Osteocyte (in vitro differentiated cells): Measurements from ENCODE around the gene EFNA3. TPM values are rescaled to one million over a fixed set of nuclear protein-coding genes. Genes with fewer than 3 reads are reported as not detected.

Experiments used
- DNase-seq: peaks from one replicate; pipeline ENCODE4 v3.0.0; 2021; ENCODE audit warnings: mixed read lengths; ENCODE audit not compliant: unreplicated experiment; ENCODE audit errors: extremely low spot score
- H3K27ac Mint-ChIP-seq: one replicate; pipeline ENCODE4 v1.8.0; 2021; ENCODE audit warnings: mild to moderate bottlenecking, mixed read lengths; ENCODE audit not compliant: unreplicated experiment
- H3K27me3 Mint-ChIP-seq: one replicate; pipeline ENCODE4 v1.8.0; 2021; ENCODE audit warnings: mixed read lengths; ENCODE audit not compliant: unreplicated experiment
- H3K36me3 Mint-ChIP-seq: one replicate; pipeline ENCODE4 v1.8.0; 2021; ENCODE audit warnings: mixed read lengths; ENCODE audit not compliant: unreplicated experiment
- H3K4me1 Mint-ChIP-seq: one replicate; pipeline ENCODE4 v1.8.0; 2021; ENCODE audit warnings: mixed read lengths; ENCODE audit not compliant: unreplicated experiment
- H3K4me3 Mint-ChIP-seq: one replicate; pipeline ENCODE4 v1.8.0; 2021; ENCODE audit warnings: mild to moderate bottlenecking, moderate library complexity, mixed read lengths; ENCODE audit not compliant: unreplicated experiment
- H3K9me3 Mint-ChIP-seq: one replicate; pipeline ENCODE4 v1.8.0; 2021; ENCODE audit warnings: mixed read lengths; ENCODE audit not compliant: unreplicated experiment
- total RNA-seq: library from RNA; stranded (reverse); gene quantifications from 2 replicates; pipeline ENCODE4 v1.2.1, GENCODE V29; 2021
- TF ChIP-seq, protein P1 (sequence below): fragments of 200-600 bp; sonication (generic); IDR thresholded peaks from 2 replicates; pipeline ENCODE4 v1.5.0; 2021; ENCODE audit warnings: antibody characterized with exemption, mild to moderate bottlenecking, moderate library complexity

EFNA3 gene
- total RNA-seq, 1 donor from 2014 or later = 2.9 TPM

GRCh38 chr1:155052439-155053395, 25.9 kb upstream of the EFNA3 start:
- no peaks in the 10 kb centered on the region for H3K9me3 Mint-ChIP-seq
- H3K36me3 Mint-ChIP-seq = peaks cover 7% of the 10 kb centered on the region
- DNase-seq = no peak
- H3K27ac Mint-ChIP-seq = peak overlapping the region; percentile 80
- H3K27me3 Mint-ChIP-seq = no peaks in the 10 kb centered on the region
- peaks cover 27% of the 10 kb centered on the region for H3K4me1 Mint-ChIP-seq
- peak overlapping the region; percentile 76 for H3K4me3 Mint-ChIP-seq
- TF ChIP-seq, protein P1, sequence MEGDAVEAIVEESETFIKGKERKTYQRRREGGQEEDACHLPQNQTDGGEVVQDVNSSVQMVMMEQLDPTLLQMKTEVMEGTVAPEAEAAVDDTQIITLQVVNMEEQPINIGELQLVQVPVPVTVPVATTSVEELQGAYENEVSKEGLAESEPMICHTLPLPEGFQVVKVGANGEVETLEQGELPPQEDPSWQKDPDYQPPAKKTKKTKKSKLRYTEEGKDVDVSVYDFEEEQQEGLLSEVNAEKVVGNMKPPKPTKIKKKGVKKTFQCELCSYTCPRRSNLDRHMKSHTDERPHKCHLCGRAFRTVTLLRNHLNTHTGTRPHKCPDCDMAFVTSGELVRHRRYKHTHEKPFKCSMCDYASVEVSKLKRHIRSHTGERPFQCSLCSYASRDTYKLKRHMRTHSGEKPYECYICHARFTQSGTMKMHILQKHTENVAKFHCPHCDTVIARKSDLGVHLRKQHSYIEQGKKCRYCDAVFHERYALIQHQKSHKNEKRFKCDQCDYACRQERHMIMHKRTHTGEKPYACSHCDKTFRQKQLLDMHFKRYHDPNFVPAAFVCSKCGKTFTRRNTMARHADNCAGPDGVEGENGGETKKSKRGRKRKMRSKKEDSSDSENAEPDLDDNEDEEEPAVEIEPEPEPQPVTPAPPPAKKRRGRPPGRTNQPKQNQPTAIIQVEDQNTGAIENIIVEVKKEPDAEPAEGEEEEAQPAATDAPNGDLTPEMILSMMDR = no peak

- Mint-ChIP-seq H3K4me3 (no peak overlapping the region), H3K4me1 (peaks cover 27% of the 10 kb centered on the region), H3K9me3 (no peaks in the 10 kb centered on the region), H3K27me3 (no peaks in the 10 kb centered on the region), H3K27ac (no peak overlapping the region), H3K36me3 (peaks cover 13% of the 10 kb centered on the region)
- DNase-seq = no peak
- TF ChIP-seq, protein P1 = no peak
Measured at GRCh38 chr1:155053531-155054105, 25.0 kb upstream of the EFNA3 start.

- H3K27ac Mint-ChIP-seq = no peak overlapping the region
- H3K4me3 Mint-ChIP-seq = no peak overlapping the region
Measured at GRCh38 chr1:155057104-155057503, 21.5 kb upstream of the EFNA3 start.

GRCh38 chr1:155057788-155058211, 20.8 kb upstream of the EFNA3 start:
- Mint-ChIP-seq H3K36me3 (peaks cover 13% of the 10 kb centered on the region), H3K9me3 (no peaks in the 10 kb centered on the region), H3K27ac (no peak overlapping the region), H3K27me3 (no peaks in the 10 kb centered on the region), H3K4me3 (no peak overlapping the region), H3K4me1 (peaks cover 17% of the 10 kb centered on the region)
- TF ChIP-seq, protein P1 = no peak
- DNase-seq = no peak

More at GRCh38 chr1:155057104-155057503, 21.5 kb upstream of the EFNA3 start:
- DNase-seq = no peak
- H3K4me1 Mint-ChIP-seq = peaks cover 17% of the 10 kb centered on the region
- no peaks in the 10 kb centered on the region for H3K9me3 Mint-ChIP-seq
- TF ChIP-seq, protein P1 = no peak
- H3K36me3 Mint-ChIP-seq = peaks cover 13% of the 10 kb centered on the region
- no peaks in the 10 kb centered on the region for H3K27me3 Mint-ChIP-seq

GRCh38 chr1:155060736-155061135, 17.9 kb upstream of the EFNA3 start:
- DNase-seq = no peak
- no peaks in the 10 kb centered on the region for H3K9me3 Mint-ChIP-seq
- H3K4me1 Mint-ChIP-seq = peaks cover 30% of the 10 kb centered on the region
- H3K27ac Mint-ChIP-seq = no peak overlapping the region
- peaks cover 13% of the 10 kb centered on the region for H3K36me3 Mint-ChIP-seq
- H3K4me3 Mint-ChIP-seq = no peak overlapping the region
- TF ChIP-seq, protein P1 = no peak
- H3K27me3 Mint-ChIP-seq = no peaks in the 10 kb centered on the region
